HG03571 (cell line): ENCODE measurements around the gene CENPT.
A peak's percentile ranks its signal among the peaks of the same experiment; 100 is the strongest.
"Not testable (repeated sequence)": the region's sequence is repeated elsewhere in the genome, so short reads cannot be mapped to it uniquely, and the experiment has no call there.

Experiments
- ATAC-seq: cut with Tn5 transposase; IDR thresholded peaks from one replicate; pipeline ENCODE4 v1.9.1; 2021; ENCODE audit not compliant: unreplicated experiment

The CENPT gene

GRCh38 chr16:67848118-67848517, 625 bp upstream of the CENPT start:
- no peak for ATAC-seq

- peak; percentile 54 for ATAC-seq
These were observed 1.0 kb downstream of the CENPT start, which contains the start of gene NUTF2 for GRCh38 chr16:67846320-67847063. Gene NUTF2 (plus strand): TSS chr16:67846933. CDS start chr16:67865131, 18,198 bp downstream.

- ATAC-seq, result no peak
These were observed 1.5 kb downstream of the CENPT start for GRCh38 chr16:67846063-67846319.

- no peak for ATAC-seq
These were observed 2.0 kb downstream of the CENPT start for GRCh38 chr16:67845291-67846062.

GRCh38 chr16:67844497-67844896, 3.0 kb downstream of the CENPT start:
- ATAC-seq, result no peak

GRCh38 chr16:67843343-67843765, 4.1 kb downstream of the CENPT start:
- ATAC-seq, result no peak

- peak; percentile 5 for ATAC-seq
These were observed 4.8 kb downstream of the CENPT start for GRCh38 chr16:67842509-67843342.

GRCh38 chr16:67841816-67842508, 5.5 kb downstream of the CENPT start, which contains the start of gene THAP11:
Gene THAP11 (plus strand): TSS chr16:67842320. CDS start chr16:67842555, 235 bp downstream.
- ATAC-seq, result peak; percentile 38

- no peak for ATAC-seq
These were observed 6.2 kb downstream of the CENPT start for GRCh38 chr16:67841198-67841815.

GRCh38 chr16:67837811-67838210, 9.7 kb downstream of the CENPT start:
- no peak for ATAC-seq

GRCh38 chr16:67837190-67837589, 10.3 kb downstream of the CENPT start:
- not testable (repeated sequence) for ATAC-seq

GRCh38 chr16:67834242-67834614, 13.3 kb downstream of the CENPT start:
- no peak for ATAC-seq

- peak; percentile 98 for ATAC-seq
These were observed 13.9 kb downstream of the CENPT start for GRCh38 chr16:67833415-67834241.

- ATAC-seq, result no peak
These were observed 14.5 kb downstream of the CENPT start for GRCh38 chr16:67833030-67833414.

GRCh38 chr16:67828651-67829050, 18.8 kb downstream of the CENPT start:
- ATAC-seq, result no peak

GRCh38 chr16:67825906-67826305, 21.6 kb downstream of the CENPT start:
- no peak for ATAC-seq

- ATAC-seq, result no peak
These were observed 22.4 kb downstream of the CENPT start for GRCh38 chr16:67825119-67825518.

- no peak for ATAC-seq
These were observed 25.0 kb downstream of the CENPT start for GRCh38 chr16:67822511-67822910.

- ATAC-seq, result no peak
These were observed 26.8 kb downstream of the CENPT start for GRCh38 chr16:67820608-67821259.
